Right lobe of liver (tissue), 6 donors: Measurements from ENCODE around the gene C1QTNF2. TPM values are rescaled to one million over a fixed set of nuclear protein-coding genes. Genes with fewer than 3 reads are reported as not detected.

ENCODE experiments used
- ATAC-seq, 4 donors: fragments of 200-7000 bp; cut with Tn5 transposase; one replicate each; pipeline ENCODE4 v1.9.1; 2020; ENCODE audit warnings: mild to moderate bottlenecking in 4 of 4, moderate library complexity in 4 of 4
- DNase-seq, 3 donors: peaks; one replicate each; pipeline ENCODE4 v3.0.0-alpha.2; 2020
- H3K27ac ChIP-seq, 3 donors: fragments of 200-600 bp; one replicate each; pipeline ENCODE4 v1.8.0; 2022
- H3K27me3 ChIP-seq, 2 donors: fragments of 200-600 bp; one replicate each; pipeline ENCODE4 v1.8.0; 2022
- H3K36me3 ChIP-seq, 4 donors: fragments of 200-600 bp; sonication (generic) in 1 of 4; one replicate each; pipeline versions ENCODE4 v1.5.1 to v1.8.0; 2017 to 2022; ENCODE audit warnings: control low read depth in 1 of 4
- H3K4me1 ChIP-seq, 4 donors: fragments of 200-600 bp; sonication (generic) in 1 of 4; one replicate each; pipeline versions ENCODE4 v1.5.1 to v1.8.0; 2017 to 2022; ENCODE audit warnings: control low read depth in 1 of 4
- H3K4me3 ChIP-seq, 3 donors: fragments of 200-600 bp; one replicate each; pipeline ENCODE4 v1.8.0; 2022
- H3K9me3 ChIP-seq, 4 donors: fragments of 200-600 bp; sonication (generic) in 1 of 4; one replicate each; pipeline versions ENCODE4 v1.5.1 to v1.8.0; 2017 to 2022; ENCODE audit warnings: control low read depth in 1 of 4
- POLR2A ChIP-seq: fragments of 450-650 bp; IDR thresholded peaks from one replicate; pipeline ENCODE4 v1.6.1; 2017; ENCODE audit warnings: antibody characterized with exemption, mild to moderate bottlenecking
- WGBS: methylation state at CpG from one replicate; pipeline ENCODE4 v1.1.6; 2018; ENCODE audit warnings: low coverage, low lambda C conversion rate; ENCODE audit not compliant: insufficient coverage; ENCODE audit errors: missing lambda C conversion rate; 5-methylcytosine and 5-hydroxymethylcytosine counted together
- intact Hi-C, 2 donors: fragments of 100-400 bp; cut with DNase I; formaldehyde crosslinking; loops; one replicate each; pipeline versions ENCODE4 v1.11.2 to v1.14.1; 2022
- total RNA-seq, 6 experiments: library from RNA; depleted of rRNA in 2 of 6; stranded (reverse); fragments of >200 nt in 2 of 6; fragmentation: NEBNext Ultra II Directional in 3 of 6; extraction: Animal tissue kit (Norgen Biotek cat#: 25700) in 3 of 6; gene quantifications; one replicate each; pipeline versions ENCODE4 v1.1.0 to v1.2.4, GENCODE V29; 2016 to 2023
- TF ChIP-seq, protein P1 (sequence below), 4 donors: fragments of 200-600 bp in 3 of 4; fragments of 450-650 bp in 1 of 4; IDR thresholded peaks; one replicate each; pipeline versions ENCODE4 v1.5.1 to v1.8.0; 2016 to 2022; ENCODE audit warnings: antibody characterized with exemption in 4 of 4, mild to moderate bottlenecking in 2 of 4
- donor health status: DM: no; HTN: yes; CAD: no.
- donor health status: DM: no; HTN: no; CAD: no.
- donor health status: DM: no; HTN: no; CAD: no.
- donor health status: DM: no; HTN: yes; CAD: no.
- donor health status: DM: no; HTN: yes; CAD: no.

Gene C1QTNF2
- total RNA-seq, 6 experiments from 2014 or later: 0.11 to 0.30 (median 0.15) TPM; not detected in 2

DNA sequence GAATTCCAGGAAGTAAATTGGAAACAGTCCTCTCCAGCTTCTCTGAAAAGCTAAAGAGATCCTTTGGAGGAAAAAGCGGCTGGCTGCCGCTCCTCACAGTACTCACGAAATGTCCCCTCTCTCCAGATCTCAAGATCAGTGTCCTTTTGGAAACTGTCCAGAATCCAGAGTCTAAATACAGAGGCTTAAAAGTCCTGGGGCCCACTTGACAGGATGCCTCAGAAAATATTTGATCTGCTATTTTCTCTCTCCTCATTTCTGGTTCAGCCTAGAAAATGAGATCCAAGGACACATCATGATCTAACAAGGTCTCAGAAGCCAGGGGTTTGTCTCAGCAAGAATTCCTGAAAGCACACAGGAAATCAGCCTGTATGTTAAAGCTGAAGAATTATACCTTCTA, 7.2 kb downstream of the C1QTNF2 start:
- intact Hi-C loops: no loop called here
- no peak for DNase-seq
- H3K9me3 ChIP-seq: no peaks in the 10 kb centered on the region
- no peak overlapping the region for H3K4me3 ChIP-seq
- H3K4me1 ChIP-seq: no peaks in the 10 kb centered on the region
- WGBS: 65% methylated on average over 2 of the region's 3 CpGs
- no peak for ATAC-seq
- H3K27ac ChIP-seq: no peak overlapping the region
- H3K36me3 ChIP-seq: no peaks in the 10 kb centered on the region
- no peaks in the 10 kb centered on the region for H3K27me3 ChIP-seq
- TF ChIP-seq, protein P1, sequence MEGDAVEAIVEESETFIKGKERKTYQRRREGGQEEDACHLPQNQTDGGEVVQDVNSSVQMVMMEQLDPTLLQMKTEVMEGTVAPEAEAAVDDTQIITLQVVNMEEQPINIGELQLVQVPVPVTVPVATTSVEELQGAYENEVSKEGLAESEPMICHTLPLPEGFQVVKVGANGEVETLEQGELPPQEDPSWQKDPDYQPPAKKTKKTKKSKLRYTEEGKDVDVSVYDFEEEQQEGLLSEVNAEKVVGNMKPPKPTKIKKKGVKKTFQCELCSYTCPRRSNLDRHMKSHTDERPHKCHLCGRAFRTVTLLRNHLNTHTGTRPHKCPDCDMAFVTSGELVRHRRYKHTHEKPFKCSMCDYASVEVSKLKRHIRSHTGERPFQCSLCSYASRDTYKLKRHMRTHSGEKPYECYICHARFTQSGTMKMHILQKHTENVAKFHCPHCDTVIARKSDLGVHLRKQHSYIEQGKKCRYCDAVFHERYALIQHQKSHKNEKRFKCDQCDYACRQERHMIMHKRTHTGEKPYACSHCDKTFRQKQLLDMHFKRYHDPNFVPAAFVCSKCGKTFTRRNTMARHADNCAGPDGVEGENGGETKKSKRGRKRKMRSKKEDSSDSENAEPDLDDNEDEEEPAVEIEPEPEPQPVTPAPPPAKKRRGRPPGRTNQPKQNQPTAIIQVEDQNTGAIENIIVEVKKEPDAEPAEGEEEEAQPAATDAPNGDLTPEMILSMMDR (IDR thresholded peaks at IDR 0.05): no peak
- TF ChIP-seq POLR2A: no peak

DNA sequence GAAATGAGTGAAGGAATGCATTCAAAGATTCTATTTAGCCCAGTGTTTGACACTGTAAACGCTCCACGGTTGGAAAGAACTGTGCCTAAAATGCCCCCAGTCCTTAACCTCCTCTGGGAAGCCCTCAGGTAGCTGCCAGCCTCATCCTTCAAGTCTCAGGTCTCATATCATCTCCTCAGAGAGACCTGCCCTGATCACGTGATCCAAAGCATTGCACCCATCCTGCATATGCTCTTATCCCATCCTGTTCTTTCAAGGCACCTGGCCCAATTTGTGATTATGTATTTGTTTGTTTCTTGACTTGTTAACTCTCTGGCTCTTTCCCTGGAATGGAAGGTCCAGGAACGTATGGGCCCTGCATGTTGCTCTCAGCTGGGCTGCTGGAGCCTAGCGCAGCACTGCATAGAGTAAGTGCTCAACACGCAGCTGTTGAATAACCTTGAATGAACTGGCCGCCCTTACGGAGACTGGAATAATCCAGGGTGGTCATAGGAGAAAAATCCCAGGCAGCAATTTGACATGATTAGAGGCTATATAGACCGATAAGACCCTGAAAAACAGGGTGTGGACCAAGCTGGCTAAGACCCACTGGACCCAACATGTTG, 8.7 kb downstream of the C1QTNF2 start:
- TF ChIP-seq POLR2A: no peak
- TF ChIP-seq, protein P1 (IDR thresholded peaks at IDR 0.05): no peak
- H3K4me1 ChIP-seq: no peaks in the 10 kb centered on the region
- no peaks in the 10 kb centered on the region for H3K27me3 ChIP-seq
- ATAC-seq: no peak
- WGBS: 72% methylated on average over 6 of the region's 9 CpGs
- H3K4me3 ChIP-seq: no peak overlapping the region
- no peak overlapping the region for H3K27ac ChIP-seq
- H3K9me3 ChIP-seq: no peaks in the 10 kb centered on the region
- no peak for DNase-seq
- no peaks in the 10 kb centered on the region for H3K36me3 ChIP-seq
- intact Hi-C loops: no loop called here

DNA sequence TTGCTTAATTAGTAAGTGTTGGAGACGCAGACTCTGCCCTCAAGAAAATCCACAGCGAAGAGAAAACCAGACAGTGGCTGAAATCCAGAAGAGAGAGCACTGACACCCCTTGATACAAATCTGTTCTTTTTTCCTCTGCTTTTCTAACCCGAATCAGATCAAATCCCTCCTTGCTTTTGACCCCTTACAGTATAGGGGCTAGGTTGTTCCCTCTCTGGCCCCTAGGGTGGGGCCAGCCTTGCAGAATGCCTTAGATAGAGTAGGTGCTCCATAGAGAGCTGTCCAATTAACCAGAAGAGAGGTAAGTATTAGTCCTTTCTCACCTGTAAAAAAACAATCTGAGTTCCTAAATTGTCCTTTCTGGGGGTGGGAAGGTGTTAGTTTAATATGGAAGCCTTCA, 10.1 kb downstream of the C1QTNF2 start:
- Histone ChIP-seq H3K4me1 (no peaks in the 10 kb centered on the region), H3K36me3 (no peaks in the 10 kb centered on the region), H3K9me3 (no peaks in the 10 kb centered on the region), H3K27ac (no peak overlapping the region), H3K4me3 (no peak overlapping the region), H3K27me3 (no peaks in the 10 kb centered on the region)
- no peak for DNase-seq
- TF ChIP-seq, protein P1 (IDR thresholded peaks at IDR 0.05): no peak
- TF ChIP-seq POLR2A: no peak
- WGBS: 47% methylated on average over 3 of the region's 3 CpGs
- ATAC-seq: no peak
- intact Hi-C loops: no loop called here

DNA sequence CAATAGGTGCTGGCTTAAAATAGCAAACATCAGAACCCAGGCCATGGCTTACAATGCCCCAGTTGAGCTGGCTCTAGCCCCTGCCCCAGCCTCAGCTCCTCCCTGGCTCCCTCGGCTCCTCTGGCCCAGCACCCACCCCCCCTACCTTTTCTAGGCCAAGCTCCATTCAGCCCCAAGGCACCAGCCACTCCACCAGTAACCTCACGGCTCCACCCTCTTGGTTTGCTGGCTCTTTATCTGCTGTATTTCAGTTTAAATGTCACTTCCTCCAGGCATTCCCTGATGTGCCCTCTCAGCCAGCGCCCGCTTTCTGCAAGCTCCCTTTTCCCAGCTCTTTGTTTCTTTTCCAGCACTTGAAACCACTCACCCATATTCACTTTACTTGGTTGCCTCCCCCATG, 10.6 kb downstream of the C1QTNF2 start:
- Histone ChIP-seq H3K4me3 (no peak overlapping the region), H3K27me3 (no peaks in the 10 kb centered on the region), H3K27ac (no peak overlapping the region), H3K36me3 (no peaks in the 10 kb centered on the region), H3K4me1 (no peaks in the 10 kb centered on the region), H3K9me3 (no peaks in the 10 kb centered on the region)
- TF ChIP-seq, protein P1 (IDR thresholded peaks at IDR 0.05): no peak
- no peak for TF ChIP-seq POLR2A
- no peak for ATAC-seq
- intact Hi-C loops: no loop called here
- DNase-seq: no peak
- 69% methylated on average over 4 of the region's 4 CpGs for WGBS

DNA sequence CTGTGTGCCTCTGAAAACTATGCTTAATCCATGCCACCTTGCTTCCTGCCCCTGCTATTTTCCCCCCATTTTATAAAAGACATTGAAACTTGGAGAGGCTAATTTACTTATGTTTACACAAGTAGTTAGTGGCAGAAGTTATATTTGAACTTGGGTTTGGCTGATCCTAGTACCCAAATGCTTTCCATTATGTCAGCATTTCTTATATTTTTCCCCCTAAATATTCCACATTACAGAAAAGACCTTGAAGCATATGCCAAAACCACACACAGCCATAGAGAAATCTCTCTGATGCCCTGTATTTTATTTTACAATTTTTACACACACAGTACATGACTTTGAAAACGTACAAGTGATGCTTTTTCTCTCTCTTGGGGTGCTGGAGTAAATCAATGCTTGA, 11.2 kb downstream of the C1QTNF2 start:
- Histone ChIP-seq H3K27me3 (no peaks in the 10 kb centered on the region), H3K27ac (no peak overlapping the region), H3K36me3 (no peaks in the 10 kb centered on the region), H3K4me1 (no peaks in the 10 kb centered on the region), H3K4me3 (no peak overlapping the region), H3K9me3 (no peaks in the 10 kb centered on the region)
- DNase-seq: no peak
- intact Hi-C loops: no loop called here
- no peak for ATAC-seq
- WGBS: 5% methylated on average over 1 of the region's 1 CpG
- TF ChIP-seq, protein P1 (IDR thresholded peaks at IDR 0.05): no peak
- TF ChIP-seq POLR2A: no peak
